ENCODE results near the gene CDH24. TPM values are rescaled to one million over a fixed set of nuclear protein-coding genes. Genes with fewer than 3 reads are reported as not detected.

The CDH24 gene
- total and polyA plus RNA-seq, 2 of the 13 experiments (the other 11 are each of a cell fraction or from before 2014, with no cell fraction given) = 0.69 to 0.99 TPM

DNA sequence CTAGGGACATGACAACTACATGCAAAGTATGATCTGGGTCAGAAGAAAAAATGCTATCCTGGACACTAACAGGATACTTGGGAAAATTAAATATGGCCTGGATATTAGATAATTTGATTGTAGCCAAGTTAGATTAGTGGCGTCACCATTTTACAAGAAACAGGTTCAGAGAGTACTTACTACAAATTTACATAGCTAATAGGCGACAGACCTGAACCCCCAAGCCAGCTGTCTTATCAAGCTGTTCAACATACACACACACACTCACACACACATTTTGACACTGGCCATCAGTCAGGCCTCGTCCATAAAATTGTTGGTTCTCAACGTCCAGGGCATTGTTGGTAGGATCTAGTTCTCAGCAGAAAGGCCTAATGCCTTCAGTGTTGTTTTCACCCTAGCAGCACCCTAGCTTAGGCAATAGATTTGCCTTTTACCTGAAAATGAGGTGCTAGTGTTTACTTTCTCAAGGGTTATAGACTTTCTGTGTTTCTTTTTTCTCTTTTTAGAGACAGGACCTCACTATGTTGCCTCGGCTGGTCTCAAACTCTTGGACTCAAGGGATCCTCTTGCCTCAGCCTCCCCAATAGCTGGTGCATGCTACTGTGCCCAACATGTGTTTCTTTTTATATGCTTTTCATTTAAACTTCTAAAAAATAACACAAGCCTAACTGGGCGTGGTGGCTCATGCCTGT, 44.1 kb downstream of the CDH24 start (continued):
- TF ChIP-seq, protein P1, sequence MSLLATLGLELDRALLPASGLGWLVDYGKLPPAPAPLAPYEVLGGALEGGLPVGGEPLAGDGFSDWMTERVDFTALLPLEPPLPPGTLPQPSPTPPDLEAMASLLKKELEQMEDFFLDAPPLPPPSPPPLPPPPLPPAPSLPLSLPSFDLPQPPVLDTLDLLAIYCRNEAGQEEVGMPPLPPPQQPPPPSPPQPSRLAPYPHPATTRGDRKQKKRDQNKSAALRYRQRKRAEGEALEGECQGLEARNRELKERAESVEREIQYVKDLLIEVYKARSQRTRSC (CRISPR knock-in tag; IDR thresholded peaks at IDR 0.05; ENCODE audit: low read depth) = 0 out of 2 replicates have a peak, but pooled peaks have one; percentile 40
- TF ChIP-seq, protein P2, sequence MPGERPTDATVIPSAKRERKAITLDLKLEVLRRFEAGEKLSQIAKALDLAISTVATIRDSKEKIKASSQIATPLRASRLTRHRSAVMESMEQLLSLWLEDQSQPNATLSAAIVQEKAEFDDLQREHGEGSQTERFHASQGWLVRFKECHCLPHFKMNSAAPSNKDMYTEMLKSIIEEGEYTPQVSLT (CRISPR knock-in tag; IDR thresholded peaks at IDR 0.05; ENCODE audit: borderline replicate concordance, low read depth) = no peak
- TF ChIP-seq EHMT2 (IDR thresholded peaks at IDR 0.05; ENCODE audit: borderline replicate concordance, low read depth, low read length) (0 out of 2 replicates have a peak, but pooled peaks have one; percentile 6), ZNF792 (CRISPR knock-in tag; IDR thresholded peaks at IDR 0.05) (0 out of 2 replicates have a peak, but pooled peaks have one; percentile 36), MED1 (CRISPR knock-in tag; IDR thresholded peaks at IDR 0.05) (peak; percentile 14; the same call in 1 of the 2 replicates), FOXP4 (CRISPR knock-in tag; IDR thresholded peaks at IDR 0.05) (0 out of 2 replicates have a peak, but pooled peaks have one; percentile 20), FOXP1 (IDR thresholded peaks at IDR 0.05) (no peak), FOXP1 (CRISPR knock-in tag; IDR thresholded peaks at IDR 0.05) (no peak), LCORL (IDR thresholded peaks at IDR 0.05) (no peak), LCORL (CRISPR knock-in tag; IDR thresholded peaks at IDR 0.05) (0 out of 2 replicates have a peak, but pooled peaks have one; percentile 21), ZNF790 (CRISPR knock-in tag; IDR thresholded peaks at IDR 0.05; ENCODE audit: borderline replicate concordance) (no peak), HMGXB4 (CRISPR knock-in tag; IDR thresholded peaks at IDR 0.05; ENCODE audit: borderline replicate concordance in 1 of 2, low read depth in 1 of 2) (0 out of 4 replicates have a peak, but pooled peaks of 1 of the 2 experiments have one; percentile 15), ZNF770 (CRISPR knock-in tag; IDR thresholded peaks at IDR 0.05) (peak; percentile 64; the same call in 1 of the 2 replicates), ZGPAT (CRISPR knock-in tag; IDR thresholded peaks at IDR 0.05) (peak; percentile 28; the same call in 1 of the 2 replicates)
- TF ChIP-seq, protein P3, sequence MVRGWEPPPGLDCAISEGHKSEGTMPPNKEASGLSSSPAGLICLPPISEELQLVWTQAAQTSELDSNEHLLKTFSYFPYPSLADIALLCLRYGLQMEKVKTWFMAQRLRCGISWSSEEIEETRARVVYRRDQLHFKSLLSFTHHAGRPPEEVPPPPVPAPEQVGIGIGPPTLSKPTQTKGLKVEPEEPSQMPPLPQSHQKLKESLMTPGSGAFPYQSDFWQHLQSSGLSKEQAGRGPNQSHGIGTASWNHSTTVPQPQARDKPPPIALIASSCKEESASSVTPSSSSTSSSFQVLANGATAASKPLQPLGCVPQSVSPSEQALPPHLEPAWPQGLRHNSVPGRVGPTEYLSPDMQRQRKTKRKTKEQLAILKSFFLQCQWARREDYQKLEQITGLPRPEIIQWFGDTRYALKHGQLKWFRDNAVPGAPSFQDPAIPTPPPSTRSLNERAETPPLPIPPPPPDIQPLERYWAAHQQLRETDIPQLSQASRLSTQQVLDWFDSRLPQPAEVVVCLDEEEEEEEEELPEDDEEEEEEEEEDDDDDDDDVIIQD (CRISPR knock-in tag; IDR thresholded peaks at IDR 0.05; ENCODE audit: low read depth) = 0 out of 2 replicates have a peak, but pooled peaks have one; percentile 10
- TF ChIP-seq, protein P4, sequence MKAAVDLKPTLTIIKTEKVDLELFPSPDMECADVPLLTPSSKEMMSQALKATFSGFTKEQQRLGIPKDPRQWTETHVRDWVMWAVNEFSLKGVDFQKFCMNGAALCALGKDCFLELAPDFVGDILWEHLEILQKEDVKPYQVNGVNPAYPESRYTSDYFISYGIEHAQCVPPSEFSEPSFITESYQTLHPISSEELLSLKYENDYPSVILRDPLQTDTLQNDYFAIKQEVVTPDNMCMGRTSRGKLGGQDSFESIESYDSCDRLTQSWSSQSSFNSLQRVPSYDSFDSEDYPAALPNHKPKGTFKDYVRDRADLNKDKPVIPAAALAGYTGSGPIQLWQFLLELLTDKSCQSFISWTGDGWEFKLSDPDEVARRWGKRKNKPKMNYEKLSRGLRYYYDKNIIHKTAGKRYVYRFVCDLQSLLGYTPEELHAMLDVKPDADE (CRISPR knock-in tag; IDR thresholded peaks at IDR 0.05) = 0 out of 2 replicates have a peak, but pooled peaks have one; percentile 46
